Activated CD4-positive, alpha-beta memory T cell treated with anti-CD3 and anti-CD28 coated beads for 36 hours (primary cell): ENCODE measurements around the gene PACSIN3. TPM values are rescaled to one million over a fixed set of nuclear protein-coding genes. Genes with fewer than 3 reads are reported as not detected.
"Not testable (repeated sequence)": the region's sequence is repeated elsewhere in the genome, so short reads cannot be mapped to it uniquely, and the experiment has no call there.

Experiments used
- CTCF ChIA-PET: fragments of 350-600 bp; sonication (Branson Sonifier 250); formaldehyde crosslinking; loops from one replicate; lab custom pipeline; 2021; ENCODE audit warnings: antibody characterized with exemption, inconsistent platforms; lab: Charles Lee
- POLR2A ChIA-PET: fragments of 350-600 bp; sonication (Branson Sonifier 250); formaldehyde crosslinking; loops from one replicate; lab custom pipeline; 2021; ENCODE audit warnings: antibody characterized with exemption; lab: Charles Lee
- DNase-seq: peaks from one replicate; pipeline ENCODE4 v3.0.0-alpha.2; 2020
- H3K27ac Mint-ChIP-seq: one replicate; pipeline ENCODE4 v1.8.0; 2021; ENCODE audit warnings: mixed read lengths
- H3K27me3 Mint-ChIP-seq: one replicate; pipeline ENCODE4 v1.8.0; 2021; ENCODE audit warnings: mixed read lengths
- H3K36me3 Mint-ChIP-seq: one replicate; pipeline ENCODE4 v1.8.0; 2021; ENCODE audit warnings: mixed read lengths
- H3K4me1 Mint-ChIP-seq: one replicate; pipeline ENCODE4 v1.8.0; 2021; ENCODE audit warnings: low read depth, mixed read lengths
- H3K4me3 Mint-ChIP-seq: one replicate; pipeline ENCODE4 v1.8.0; 2021; ENCODE audit warnings: mild to moderate bottlenecking, mixed read lengths
- H3K9me3 Mint-ChIP-seq: one replicate; pipeline ENCODE4 v1.8.0; 2021; ENCODE audit warnings: mixed read lengths
- intact Hi-C: fragments of 100-400 bp; cut with micrococcal nuclease; formaldehyde crosslinking; loops from one replicate; pipeline ENCODE4 v1.15.1; 2023
- total RNA-seq, 2 experiments: library from RNA; stranded (reverse); gene quantifications; one replicate each; pipeline ENCODE4 v1.2.3, GENCODE V29; 2021

The PACSIN3 gene
- total RNA-seq, 2 experiments from 2014 or later: 5.3 to 6.0 TPM

DNA sequence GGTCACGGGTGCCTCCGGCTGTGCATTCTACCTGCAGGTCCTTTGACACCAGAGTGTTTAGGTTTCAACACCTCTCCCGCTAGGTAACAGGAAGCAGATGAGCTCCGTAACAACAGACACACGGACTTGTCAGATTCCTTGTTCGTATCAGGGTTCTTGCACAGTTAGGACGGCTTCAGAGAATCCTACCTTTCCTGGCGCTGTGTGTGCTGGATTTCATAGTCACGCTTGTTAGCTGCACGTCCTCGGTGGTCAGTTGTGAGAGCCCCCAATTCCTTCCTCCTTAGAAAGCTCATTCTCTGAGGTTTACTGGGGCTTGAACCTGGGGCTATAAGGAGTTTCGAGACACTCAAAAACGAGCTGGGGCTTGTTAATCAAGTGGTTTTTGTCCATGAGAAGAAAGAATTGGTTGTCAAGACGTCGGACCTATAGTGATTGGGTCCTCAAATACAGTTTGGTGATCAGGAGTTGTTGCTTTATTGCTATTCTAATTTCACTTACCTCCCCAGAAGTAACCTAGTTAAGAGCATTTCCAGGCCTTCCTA, 29.2 kb upstream of the PACSIN3 start:
- Mint-ChIP-seq H3K4me3 (peak overlapping the region; percentile 97), H3K36me3 (peaks cover 41% of the 10 kb centered on the region), H3K4me1 (peaks cover 35% of the 10 kb centered on the region), H3K27me3 (no peaks in the 10 kb centered on the region), H3K9me3 (no peaks in the 10 kb centered on the region), H3K27ac (peak overlapping the region; percentile 99)
- no peak for DNase-seq
- ChIA-PET CTCF (interaction anchor here (0.7 to 2.7 kb wide), 10 partner anchors 11 to 212 kb away, joined by 3 to 22 read pairs (median 4); partner anchors contain the start of genes ACP2 and PSMC3), POLR2A (interaction anchor here (0.6 to 3.2 kb wide), 19 partner anchors 8 to 551 kb away, joined by 3 to 27 read pairs (median 5); partner anchors contain the start of genes ACP2, AGBL2, ARFGAP2 and CKAP5)
- intact Hi-C loops: loop anchor here (2.0 to 10.0 kb wide), 3 partner anchors 29 to 789 kb away; partner anchors contain the start of genes CELF1 and PACSIN3

DNA sequence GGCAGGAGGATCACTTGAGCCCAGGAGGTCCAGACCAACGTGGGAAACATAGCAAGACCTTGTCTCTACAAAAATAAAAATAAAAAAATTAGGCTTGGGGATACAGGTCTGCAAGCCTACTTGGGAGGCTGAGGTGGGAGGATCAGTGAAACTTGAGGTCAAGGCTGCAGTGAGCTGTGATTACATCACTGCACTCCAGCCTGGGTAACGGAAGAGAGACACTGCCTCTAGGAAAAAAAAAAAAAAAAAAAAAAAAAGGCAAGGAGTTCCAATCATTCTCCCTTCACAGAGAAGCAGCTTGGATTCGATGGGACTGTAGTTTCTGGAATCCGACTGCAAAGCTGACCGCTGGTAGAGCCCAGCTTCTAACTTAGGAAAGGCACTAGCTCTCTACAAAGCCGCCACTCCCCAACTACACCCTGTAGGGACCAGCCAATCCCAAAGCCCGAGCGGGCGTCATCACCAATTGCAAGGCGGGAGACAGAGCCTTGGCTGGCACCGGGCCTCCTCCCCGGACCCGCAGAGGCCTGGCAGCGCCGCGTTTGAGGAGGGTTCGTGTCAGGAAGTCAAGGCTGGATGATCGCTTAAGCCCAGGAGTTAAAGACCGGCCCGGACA, 27.8 kb upstream of the PACSIN3 start:
- peak overlapping the region; percentile 99 for H3K27ac Mint-ChIP-seq
- DNase-seq: peak; percentile 94
- intact Hi-C loops: loop anchor here (1.0 to 10.0 kb wide), 6 partner anchors 27 to 791 kb away; partner anchors contain the start of genes ACP2, CELF1 and PACSIN3
- peaks cover 2% of the 10 kb centered on the region for H3K9me3 Mint-ChIP-seq
- H3K4me3 Mint-ChIP-seq: peak overlapping the region; percentile 97
- CTCF ChIA-PET: interaction anchor here (0.6 to 2.7 kb wide), 6 partner anchors 10 to 45 kb away, joined by 3 to 22 read pairs (median 6); partner anchors contain the start of gene ACP2
- POLR2A ChIA-PET: interaction anchor here (0.6 to 3.2 kb wide), 18 partner anchors 10 to 501 kb away, joined by 3 to 27 read pairs (median 6); partner anchors contain the start of genes ACP2, AGBL2, ARFGAP2 and CKAP5
- H3K36me3 Mint-ChIP-seq: peaks cover 31% of the 10 kb centered on the region
- H3K27me3 Mint-ChIP-seq: no peaks in the 10 kb centered on the region
- peaks cover 28% of the 10 kb centered on the region for H3K4me1 Mint-ChIP-seq

DNA sequence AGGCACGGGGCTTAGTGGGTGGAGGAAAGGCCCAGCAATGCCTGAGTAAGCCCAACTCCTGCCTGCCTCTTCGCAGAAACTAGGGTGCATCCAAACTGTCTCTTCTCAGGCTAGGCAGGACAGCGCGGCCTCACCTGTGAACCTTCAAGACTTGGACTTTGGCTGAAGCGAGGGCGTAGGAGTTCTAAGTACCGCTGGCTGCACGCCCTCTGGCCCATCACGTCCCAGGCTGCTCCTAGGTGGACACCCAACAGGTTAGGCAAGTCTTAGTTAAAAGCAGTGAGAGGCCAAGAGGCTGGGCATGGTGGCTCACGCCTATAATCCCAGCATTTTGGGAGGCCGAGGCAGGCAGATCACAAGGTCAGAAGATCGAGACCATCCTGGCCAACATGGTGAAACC, 26.7 kb upstream of the PACSIN3 start:
- CTCF ChIA-PET: no interaction called here
- DNase-seq: no peak
- Mint-ChIP-seq H3K36me3 (peaks cover 24% of the 10 kb centered on the region), H3K27ac (no peak overlapping the region), H3K27me3 (no peaks in the 10 kb centered on the region), H3K4me1 (peaks cover 20% of the 10 kb centered on the region), H3K4me3 (no peak overlapping the region), H3K9me3 (peaks cover 2% of the 10 kb centered on the region)
- POLR2A ChIA-PET: no interaction called here
- intact Hi-C loops: loop anchor here (10.0 kb wide), 2 partner anchors 342 to 792 kb away; partner anchors contain the start of gene CELF1

DNA sequence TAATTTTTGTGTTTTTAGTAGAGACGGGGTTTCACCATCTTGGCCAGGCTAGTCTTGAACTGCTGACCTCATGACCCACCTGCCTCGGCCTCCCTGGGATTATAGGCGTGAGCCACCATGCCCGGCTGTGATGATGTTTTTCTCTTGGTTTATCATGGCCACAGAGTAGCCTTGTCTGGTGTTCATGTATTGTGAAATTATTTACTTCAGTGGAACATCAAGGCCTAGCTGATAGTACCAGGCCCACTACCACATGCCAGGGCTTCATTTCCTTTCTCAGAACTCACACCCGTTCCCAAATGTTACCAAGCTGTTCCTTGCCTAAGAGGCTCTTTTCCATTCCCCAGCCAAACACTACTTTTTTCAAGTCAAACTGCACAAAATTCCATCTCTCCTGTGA, 22.4 kb upstream of the PACSIN3 start:
- no peaks in the 10 kb centered on the region for H3K27me3 Mint-ChIP-seq
- ChIA-PET CTCF (no interaction called here), POLR2A (no interaction called here)
- DNase-seq: no peak
- peaks cover 2% of the 10 kb centered on the region for H3K9me3 Mint-ChIP-seq
- H3K36me3 Mint-ChIP-seq: no peaks in the 10 kb centered on the region
- H3K27ac Mint-ChIP-seq: no peak overlapping the region
- H3K4me3 Mint-ChIP-seq: no peak overlapping the region
- peaks cover 4% of the 10 kb centered on the region for H3K4me1 Mint-ChIP-seq
- intact Hi-C loops: no loop called here

DNA sequence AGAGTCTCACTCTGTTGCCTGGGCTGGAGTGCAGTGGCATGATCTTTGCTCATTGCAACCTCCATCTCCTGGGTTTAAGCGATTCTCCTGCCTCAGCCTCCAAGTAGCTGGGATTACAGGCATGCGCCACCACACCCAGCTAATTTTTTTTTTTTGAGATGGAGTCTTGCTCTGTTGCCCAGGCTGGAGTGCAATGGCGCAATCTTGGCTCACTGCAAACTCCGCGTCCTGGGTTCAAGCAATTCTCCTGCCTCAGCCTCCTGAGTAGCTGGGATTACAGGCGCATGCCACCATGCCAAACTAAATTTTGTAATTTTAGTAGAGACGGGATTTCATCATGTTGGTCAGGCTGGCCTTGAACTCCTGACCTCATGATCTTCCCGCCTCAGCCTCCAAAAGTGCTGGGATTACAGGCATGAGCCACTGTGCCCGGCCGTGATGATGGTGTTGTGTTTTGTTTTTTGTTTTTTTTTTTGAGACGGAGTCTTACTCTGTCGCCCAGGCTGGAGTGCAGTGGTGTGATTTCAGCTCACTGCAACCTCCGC, 21.8 kb upstream of the PACSIN3 start:
- H3K4me3 Mint-ChIP-seq, H3K36me3 Mint-ChIP-seq, H3K27ac Mint-ChIP-seq, DNase-seq, intact Hi-C loops, H3K4me1 Mint-ChIP-seq, H3K9me3 Mint-ChIP-seq, POLR2A ChIA-PET, H3K27me3 Mint-ChIP-seq: not testable (repeated sequence)
- CTCF ChIA-PET: interaction anchor here (0.6 kb wide), 1 partner anchor 30 kb away, joined by 3 read pairs; no protein-coding TSS in a partner anchor

DNA sequence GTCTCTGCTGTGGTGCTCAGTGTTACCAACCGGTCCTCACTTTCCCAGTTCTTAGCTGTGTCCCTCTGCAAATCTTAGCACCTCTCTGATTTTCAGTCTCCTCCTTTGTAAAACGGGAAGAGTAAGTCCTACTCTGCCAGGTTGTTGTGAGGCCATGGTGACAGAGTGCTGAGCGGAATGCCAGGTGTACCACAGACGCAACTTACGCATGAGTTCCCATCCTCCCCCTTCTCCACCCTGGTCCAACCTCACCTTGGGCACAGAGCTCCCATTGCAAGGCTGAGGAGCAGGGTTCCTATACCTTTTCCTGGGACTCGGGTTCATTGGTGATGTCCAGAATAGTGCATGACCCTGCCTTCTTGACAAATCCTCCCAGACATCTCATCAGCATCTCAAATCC, 21.2 kb upstream of the PACSIN3 start:
- Mint-ChIP-seq H3K36me3 (no peaks in the 10 kb centered on the region), H3K4me3 (no peak overlapping the region), H3K4me1 (peaks cover 2% of the 10 kb centered on the region), H3K9me3 (peaks cover 2% of the 10 kb centered on the region), H3K27me3 (no peaks in the 10 kb centered on the region), H3K27ac (no peak overlapping the region)
- ChIA-PET POLR2A (no interaction called here), CTCF (interaction anchor here (0.6 kb wide), 1 partner anchor 30 kb away, joined by 3 read pairs; no protein-coding TSS in a partner anchor)
- intact Hi-C loops: no loop called here
- no peak for DNase-seq

DNA sequence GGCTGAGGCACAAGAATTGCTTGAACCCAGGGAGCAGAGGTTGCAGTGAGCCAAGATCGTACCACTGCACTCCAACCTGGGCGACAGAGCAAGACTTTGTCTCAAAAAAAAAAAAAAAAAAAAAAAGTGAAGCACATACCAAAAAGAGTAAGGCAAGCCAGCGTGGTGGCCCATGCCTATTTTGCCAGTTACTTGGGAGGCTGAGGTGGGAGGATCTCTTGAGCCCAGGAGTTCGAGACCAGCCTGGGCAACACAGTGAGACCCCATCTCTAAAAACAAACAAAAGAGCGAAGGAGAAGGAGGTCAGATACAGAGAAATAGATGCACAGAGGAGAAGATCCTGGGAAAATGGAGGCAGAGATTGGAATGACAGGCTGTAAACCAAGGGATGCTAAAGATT, 20.3 kb upstream of the PACSIN3 start:
- H3K27me3 Mint-ChIP-seq, POLR2A ChIA-PET, H3K36me3 Mint-ChIP-seq, H3K4me3 Mint-ChIP-seq, CTCF ChIA-PET, DNase-seq, H3K9me3 Mint-ChIP-seq, H3K4me1 Mint-ChIP-seq, intact Hi-C loops, H3K27ac Mint-ChIP-seq: not testable (repeated sequence)

DNA sequence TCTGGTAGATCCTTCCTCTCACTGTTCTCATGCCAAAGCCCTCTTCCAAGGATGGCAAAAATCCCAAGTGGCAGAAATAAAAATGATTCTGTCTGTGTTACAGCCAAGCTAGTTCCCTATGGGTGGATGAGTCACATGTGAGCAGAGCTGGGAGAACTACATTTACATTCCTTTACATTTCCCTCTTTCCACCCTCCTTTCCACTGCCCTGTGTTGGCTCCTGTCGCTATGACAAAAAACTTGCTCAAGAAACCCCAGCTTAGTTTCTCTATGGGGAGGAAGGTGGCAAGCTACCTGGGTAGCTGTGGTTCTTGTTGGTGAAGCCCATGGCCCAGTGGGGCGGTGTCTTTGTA, 18.4 kb upstream of the PACSIN3 start:
- POLR2A ChIA-PET: no interaction called here
- no peak overlapping the region for H3K27ac Mint-ChIP-seq

DNA sequence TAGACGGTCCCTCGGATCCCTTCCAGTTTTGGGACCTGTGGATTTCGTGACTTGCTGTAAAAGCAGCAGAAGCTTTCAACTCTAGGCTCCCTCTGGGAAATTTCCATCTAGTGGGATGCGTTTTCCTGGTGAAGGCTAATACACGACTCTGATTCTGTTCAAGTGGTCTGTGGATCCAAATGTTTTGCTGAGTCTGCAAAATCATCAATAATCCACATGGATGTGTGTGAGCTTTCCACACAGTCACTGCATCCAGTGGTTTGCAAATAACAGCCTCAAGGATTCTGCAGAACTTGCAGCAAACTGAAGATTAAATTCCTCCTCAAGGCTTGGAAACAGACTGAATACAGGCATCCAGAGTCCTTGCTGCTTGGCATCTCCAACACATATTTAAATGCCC, 16.3 kb upstream of the PACSIN3 start:
- Mint-ChIP-seq H3K27ac (no peak overlapping the region), H3K36me3 (no peaks in the 10 kb centered on the region), H3K27me3 (no peaks in the 10 kb centered on the region), H3K9me3 (no peaks in the 10 kb centered on the region), H3K4me1 (no peaks in the 10 kb centered on the region), H3K4me3 (no peak overlapping the region)
- DNase-seq: no peak
- POLR2A ChIA-PET: interaction anchor here (1.3 kb wide), 1 partner anchor 12 kb away, joined by 3 read pairs; the partner anchor contains the start of gene DDB2
- CTCF ChIA-PET: interaction anchor here (2.2 kb wide), 1 partner anchor 25 kb away, joined by 7 read pairs; the partner anchor contains the start of gene ARFGAP2
- intact Hi-C loops: no loop called here

More for the DNA sequence above, 18.4 kb upstream of the PACSIN3 start:
- H3K36me3 Mint-ChIP-seq: no peaks in the 10 kb centered on the region
- no peak for DNase-seq
- CTCF ChIA-PET: interaction anchor here (1.5 to 2.3 kb wide), 2 partner anchors 10 to 11 kb away, joined by 3 to 6 read pairs; partner anchors contain the start of gene DDB2
- H3K4me1 Mint-ChIP-seq: no peaks in the 10 kb centered on the region
- no peaks in the 10 kb centered on the region for H3K9me3 Mint-ChIP-seq
- no peak overlapping the region for H3K4me3 Mint-ChIP-seq
- intact Hi-C loops: no loop called here
- no peaks in the 10 kb centered on the region for H3K27me3 Mint-ChIP-seq

DNA sequence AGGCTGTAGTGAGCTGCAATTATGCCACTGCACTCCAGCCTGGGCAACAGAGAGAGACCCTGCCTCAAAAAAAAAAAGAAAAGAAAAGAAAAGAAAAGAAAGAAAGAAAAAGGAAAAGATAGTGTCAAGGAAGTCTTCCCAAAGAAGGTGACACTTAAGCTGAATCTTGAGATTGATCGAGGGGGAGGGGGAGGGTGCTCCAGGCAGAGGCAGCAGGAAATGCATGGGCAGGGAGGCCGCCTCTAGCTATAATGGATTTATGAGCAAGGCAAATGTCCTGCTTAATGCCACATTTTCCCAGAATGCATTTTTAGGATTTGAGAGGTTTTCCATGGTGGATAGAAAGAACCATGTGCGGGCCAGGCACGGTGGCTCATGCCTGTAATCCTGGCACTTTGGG, 14.8 kb upstream of the PACSIN3 start:
- POLR2A ChIA-PET: interaction anchor here (0.6 kb wide), 1 partner anchor 38 kb away, joined by 3 read pairs; no protein-coding TSS in a partner anchor
- Mint-ChIP-seq H3K9me3 (no peaks in the 10 kb centered on the region), H3K4me3 (no peak overlapping the region), H3K27ac (no peak overlapping the region), H3K36me3 (no peaks in the 10 kb centered on the region), H3K27me3 (no peaks in the 10 kb centered on the region), H3K4me1 (no peaks in the 10 kb centered on the region)
- no peak for DNase-seq
- CTCF ChIA-PET: interaction anchor here (2.2 kb wide), 1 partner anchor 24 kb away, joined by 7 read pairs; the partner anchor contains the start of gene ARFGAP2
- intact Hi-C loops: no loop called here

DNA sequence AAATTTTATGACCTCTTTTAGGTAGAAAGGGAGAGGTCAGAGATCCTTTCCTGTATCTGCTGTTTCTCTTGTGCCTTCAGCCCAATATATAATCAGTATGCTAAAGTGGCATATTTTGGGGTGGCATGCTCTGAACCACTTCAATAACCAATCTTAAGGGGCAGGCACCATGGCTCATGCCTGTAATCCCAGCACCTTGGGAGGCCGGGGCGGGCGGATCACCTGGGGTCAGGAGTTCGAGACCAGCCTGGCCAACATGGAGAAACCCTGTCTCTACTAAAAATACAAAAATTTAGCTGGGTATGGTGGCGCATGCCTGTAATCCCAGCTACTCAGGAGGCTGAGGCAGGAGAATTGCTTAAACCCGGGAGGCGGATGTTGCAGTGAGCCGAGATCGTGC, 11.9 kb upstream of the PACSIN3 start:
- CTCF ChIA-PET, H3K27ac Mint-ChIP-seq, intact Hi-C loops, H3K27me3 Mint-ChIP-seq, H3K9me3 Mint-ChIP-seq, DNase-seq, H3K4me1 Mint-ChIP-seq, H3K4me3 Mint-ChIP-seq, H3K36me3 Mint-ChIP-seq: not testable (repeated sequence)
- POLR2A ChIA-PET: interaction anchor here (0.6 kb wide), 1 partner anchor 164 kb away, joined by 3 read pairs; no protein-coding TSS in a partner anchor

DNA sequence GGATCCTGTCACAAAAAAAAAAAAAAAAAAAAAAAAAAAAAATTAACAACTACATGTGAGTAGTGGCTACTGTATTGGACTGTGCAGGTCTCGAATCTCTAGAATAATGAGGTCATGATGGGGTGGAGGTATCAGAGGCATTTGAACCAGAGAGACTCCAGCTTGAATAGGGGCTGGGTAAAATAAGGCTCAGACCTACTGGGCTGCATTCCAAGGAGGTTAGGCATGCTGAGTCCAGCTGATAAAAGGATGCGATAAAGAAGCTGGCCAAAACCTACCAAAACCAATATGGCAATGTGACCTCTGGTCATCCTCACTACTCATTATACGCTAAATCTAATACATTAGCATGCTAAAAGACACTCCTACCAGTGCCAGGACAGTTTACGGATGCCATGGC, 5.9 kb upstream of the PACSIN3 start:
- POLR2A ChIA-PET: no interaction called here
- no peak for DNase-seq
- Mint-ChIP-seq H3K4me3 (no peak overlapping the region), H3K27me3 (peaks cover 10% of the 10 kb centered on the region), H3K9me3 (no peaks in the 10 kb centered on the region), H3K36me3 (no peaks in the 10 kb centered on the region), H3K27ac (no peak overlapping the region), H3K4me1 (peaks cover 4% of the 10 kb centered on the region)
- intact Hi-C loops: no loop called here
- CTCF ChIA-PET: no interaction called here
